K562 (cell line): ENCODE results near the gene USP38. TPM values are rescaled to one million over a fixed set of nuclear protein-coding genes. Genes with fewer than 3 reads are reported as not detected.

Experiments used
- ATAC-seq: fragments of 200-7000 bp; cut with Tn5 transposase; 3 replicates; pipeline ENCODE4 v1.9.1; 2020; ENCODE audit warnings: moderate library complexity
- BruUV-seq: library from RNA; stranded (reverse); fragments of 400-500 nt; replicated peaks from 2 replicates; lab custom pipeline; 2021; lab: Mats Ljungman, UMichigan
- CTCF ChIA-PET: fragments of 300-600 bp; formaldehyde crosslinking; extraction: SDS; loops from one replicate; lab custom pipeline; 2021; ENCODE audit warnings: low intra/inter-chr PET ratio; lab: Yijun Ruan, JAX
- POLR2A ChIA-PET: fragments of 300-600, 350-650 bp; sonication (Branson Sonifier 250); formaldehyde crosslinking; extraction: SDS; loops from one replicate; lab custom pipeline; 2021; ENCODE audit warnings: antibody characterized with exemption, inconsistent platforms; lab: Yijun Ruan, JAX
- DNase-seq, 4 experiments: peaks; one replicate each; pipeline versions ENCODE4 v3.0.0 to v3.0.0-alpha.2; 2011 to 2018; ENCODE audit warnings: low spot score in 3 of 4, mixed read lengths in 3 of 4; ENCODE audit errors: extremely low read depth in 1 of 4
- FAIRE-seq: peaks from 2 replicates; lab custom pipeline; 2011; peaks lifted over from hg19 to GRCh38; lab: Jason Lieb, UNC
- H2AFZ ChIP-seq: 2 replicates; pipeline ENCODE4 v1.6.0; 2011; ENCODE audit warnings: low read depth, low read length, control low read depth, inconsistent platforms
- H3K27ac ChIP-seq: fragments of 200-600 bp; 3 replicates; pipeline ENCODE4 v1.8.0; 2011; ENCODE audit warnings: low read depth, mild to moderate bottlenecking, control low read depth, inconsistent platforms, low read length, moderate library complexity, mixed read lengths; ENCODE audit errors: extremely low read depth
- H3K27me3 ChIP-seq, 2 experiments: fragments of 300-600 bp in 1 of 2; 2 replicates in 1 of 2; 3 replicates in 1 of 2; pipeline versions ENCODE4 v1.6.0 to v1.8.0; 2011; ENCODE audit warnings: inconsistent platforms in 2 of 2, low read length in 2 of 2, mild to moderate bottlenecking in 1 of 2, mixed read lengths in 1 of 2, moderate library complexity in 1 of 2; ENCODE audit not compliant: control insufficient read depth in 2 of 2, insufficient read depth in 2 of 2
- H3K36me3 ChIP-seq: fragments of 300-600 bp; 3 replicates; pipeline ENCODE4 v1.8.0; 2011; ENCODE audit warnings: mild to moderate bottlenecking, low read length, inconsistent platforms; ENCODE audit not compliant: control insufficient read depth, insufficient read depth
- H3K4me1 ChIP-seq, 2 experiments: fragments of 200-600 bp in 1 of 2; replicated peaks in 1 of 2; 2 replicates in 1 of 2; 3 replicates in 1 of 2; pipeline versions ENCODE4 v1.5.1 to v1.8.0; 2011; ENCODE audit warnings: inconsistent platforms in 2 of 2, low read length in 2 of 2, mild to moderate bottlenecking in 1 of 2, mixed read lengths in 1 of 2, moderate library complexity in 1 of 2; ENCODE audit not compliant: control insufficient read depth in 2 of 2, insufficient read depth in 2 of 2
- H3K4me2 ChIP-seq: 2 replicates; pipeline ENCODE4 v1.6.1; 2011; ENCODE audit warnings: low read length, control low read depth, inconsistent platforms, mixed read lengths; ENCODE audit not compliant: insufficient read depth
- H3K4me3 ChIP-seq: fragments of 200-600 bp; sonication (generic), shearing (Covaris generic); 2 replicates; pipeline ENCODE4 v1.5.1; 2016; ENCODE audit warnings: control low read depth, inconsistent platforms
- H3K79me2 ChIP-seq: fragments of 200-600 bp; 3 replicates; pipeline ENCODE4 v1.8.0; 2011; ENCODE audit warnings: low read length, inconsistent platforms; ENCODE audit not compliant: control insufficient read depth, insufficient read depth
- H3K9ac ChIP-seq, 2 experiments: 2 replicates each; pipeline versions ENCODE4 v1.6.0 to v1.6.1; 2011; ENCODE audit warnings: low read depth in 2 of 2, low read length in 2 of 2, control low read depth in 1 of 2, inconsistent platforms in 1 of 2, mild to moderate bottlenecking in 1 of 2, mixed read lengths in 1 of 2; ENCODE audit not compliant: insufficient read depth in 1 of 2
- H3K9me1 ChIP-seq: one replicate; pipeline ENCODE4 v1.6.0; 2011; ENCODE audit warnings: inconsistent platforms, mild to moderate bottlenecking, low read length, moderate library complexity; ENCODE audit not compliant: control insufficient read depth, insufficient read depth
- H3K9me3 ChIP-seq: replicated peaks from 2 replicates; pipeline ENCODE4 v1.5.1; 2011; ENCODE audit warnings: low read depth, low read length, inconsistent platforms; ENCODE audit not compliant: control insufficient read depth, insufficient read depth
- H4K20me1 ChIP-seq: replicated peaks from 2 replicates; pipeline ENCODE4 v1.6.1; 2011; ENCODE audit warnings: low read length, inconsistent platforms, mixed read lengths; ENCODE audit not compliant: control insufficient read depth, insufficient read depth
- ESRRB ChIP-seq: fragments of 250-450 bp; sonication (Bioruptor Pico); IDR thresholded peaks from 2 replicates; pipeline ENCODE4 v1.5.0; 2020; ENCODE audit warnings: mild to moderate bottlenecking, moderate library complexity, borderline replicate concordance
- MBD1 ChIP-seq: fragments of 250-450 bp; sonication (Bioruptor Pico); IDR thresholded peaks from 2 replicates; pipeline ENCODE4 v1.8.0; 2022; ENCODE audit warnings: inconsistent platforms
- POLR2B ChIP-seq: fragments of 450-650 bp; IDR thresholded peaks from 2 replicates; pipeline ENCODE4 v1.6.1; 2018; ENCODE audit warnings: low read depth; ENCODE audit not compliant: partially characterized antibody
- PYGO2 ChIP-seq: fragments of 450-650 bp; IDR thresholded peaks from 2 replicates; pipeline ENCODE4 v1.6.1; 2016; ENCODE audit warnings: mild to moderate bottlenecking, missing genetic modification characterization, moderate library complexity, missing compliant biosample characterization
- ZBTB9 ChIP-seq: fragments of 450-650 bp; formaldehyde crosslinking; IDR thresholded peaks from 2 replicates; pipeline ENCODE4 v1.4.0; 2020; ENCODE audit warnings: mild to moderate bottlenecking, moderate library complexity
- ZNF165 ChIP-seq: fragments of 250-450 bp; sonication (Bioruptor Pico); IDR thresholded peaks from 2 replicates; pipeline ENCODE4 v1.4.0; 2020; ENCODE audit warnings: borderline replicate concordance
- WGBS: fragments of 100-300 bp; shearing (Covaris generic); methylation state at CpG from one replicate; pipeline ENCODE4 v1.1.6; 2016; ENCODE audit warnings: low coverage, mixed read lengths; ENCODE audit not compliant: insufficient coverage; ENCODE audit errors: missing lambda C conversion rate; 5-methylcytosine and 5-hydroxymethylcytosine counted together
- in situ Hi-C: fragments of 300-500 bp; cut with MboI; formaldehyde crosslinking; loops from 4 replicates; pipeline ENCODE4 v1.15.0; 2018; ENCODE audit warnings: inconsistent platforms, mixed read lengths
- intact Hi-C: fragments of 100-400 bp; cut with micrococcal nuclease; formaldehyde crosslinking; loops from 2 replicates; pipeline ENCODE4 v1.14.2; 2022
- polyA plus RNA-seq, 8 experiments: library from polyadenylated mRNA; depleted of rRNA in 4 of 8; stranded (reverse) in 5 of 8; unstranded in 3 of 8; fragments of >200 nt; fragmentation: Nextera tagmentation in 2 of 8; fragmentation: Illumina TruSeq in 1 of 8; extraction: Ambion mirVana in 2 of 8; extraction: Trizol in 1 of 8; gene quantifications; 2 replicates each; pipeline versions ENCODE4 v1.2.1 to v1.2.3, GENCODE V29; 2011 to 2014; ENCODE audit warnings: inconsistent platforms in 1 of 8, missing spikeins in 1 of 8
- total RNA-seq, 7 experiments: library from RNA; depleted of rRNA in 6 of 7; stranded (reverse); fragments of >200 nt in 6 of 7; fragmentation: Illumina TruSeq in 2 of 7; extraction: Trizol in 2 of 7; gene quantifications; 2 replicates each; pipeline versions ENCODE4 v1.2.1 to v1.2.3, GENCODE V29; 2011 to 2021; ENCODE audit warnings: low replicate concordance in 1 of 7
- TF ChIP-seq, protein P1 (sequence below): IDR thresholded peaks from 2 replicates; pipeline ENCODE4 v1.6.1; 2014; ENCODE audit warnings: antibody characterized with exemption
- TF ChIP-seq, protein P2 (sequence below): fragments of 250-450 bp; sonication (Bioruptor Pico); IDR thresholded peaks from 2 replicates; pipeline ENCODE4 v1.4.0; 2020; ENCODE audit warnings: mild to moderate bottlenecking

The USP38 gene
- total and polyA plus RNA-seq, 9 of the 15 experiments (the other 6 are each of a cell fraction or from before 2014, with no cell fraction given): 4.2 to 20.6 (median 11.2) TPM

DNA sequence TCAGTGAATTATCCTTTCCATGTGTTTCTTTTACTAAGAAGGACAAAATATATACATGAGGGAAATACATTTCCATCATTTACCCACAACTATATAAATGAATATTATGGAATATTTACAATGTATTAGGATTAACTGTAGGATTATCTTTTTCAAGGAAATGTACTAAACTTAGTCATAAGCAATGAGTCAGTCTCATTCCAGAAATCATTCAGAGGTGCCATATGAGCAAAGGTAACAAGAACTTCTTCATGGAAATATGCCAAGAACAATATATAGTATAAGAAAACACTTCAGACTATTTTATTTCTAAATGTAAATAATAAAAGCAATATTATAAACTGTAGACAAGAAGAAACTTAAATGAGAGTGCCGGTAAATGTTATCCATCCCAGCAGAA lies 67.1 kb downstream of the USP38 start:
- in situ Hi-C loops (no loop called here), intact Hi-C loops (no loop called here)
- H3K4me2 ChIP-seq: no peak overlapping the region
- no peak overlapping the region for H3K9ac ChIP-seq
- no TSS peak for BruUV-seq
- TF ChIP-seq, protein P1, sequence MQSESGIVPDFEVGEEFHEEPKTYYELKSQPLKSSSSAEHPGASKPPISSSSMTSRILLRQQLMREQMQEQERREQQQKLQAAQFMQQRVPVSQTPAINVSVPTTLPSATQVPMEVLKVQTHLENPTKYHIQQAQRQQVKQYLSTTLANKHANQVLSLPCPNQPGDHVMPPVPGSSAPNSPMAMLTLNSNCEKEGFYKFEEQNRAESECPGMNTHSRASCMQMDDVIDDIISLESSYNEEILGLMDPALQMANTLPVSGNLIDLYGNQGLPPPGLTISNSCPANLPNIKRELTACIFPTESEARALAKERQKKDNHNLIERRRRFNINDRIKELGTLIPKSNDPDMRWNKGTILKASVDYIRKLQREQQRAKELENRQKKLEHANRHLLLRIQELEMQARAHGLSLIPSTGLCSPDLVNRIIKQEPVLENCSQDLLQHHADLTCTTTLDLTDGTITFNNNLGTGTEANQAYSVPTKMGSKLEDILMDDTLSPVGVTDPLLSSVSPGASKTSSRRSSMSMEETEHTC: no peak
- TF ChIP-seq, protein P2, sequence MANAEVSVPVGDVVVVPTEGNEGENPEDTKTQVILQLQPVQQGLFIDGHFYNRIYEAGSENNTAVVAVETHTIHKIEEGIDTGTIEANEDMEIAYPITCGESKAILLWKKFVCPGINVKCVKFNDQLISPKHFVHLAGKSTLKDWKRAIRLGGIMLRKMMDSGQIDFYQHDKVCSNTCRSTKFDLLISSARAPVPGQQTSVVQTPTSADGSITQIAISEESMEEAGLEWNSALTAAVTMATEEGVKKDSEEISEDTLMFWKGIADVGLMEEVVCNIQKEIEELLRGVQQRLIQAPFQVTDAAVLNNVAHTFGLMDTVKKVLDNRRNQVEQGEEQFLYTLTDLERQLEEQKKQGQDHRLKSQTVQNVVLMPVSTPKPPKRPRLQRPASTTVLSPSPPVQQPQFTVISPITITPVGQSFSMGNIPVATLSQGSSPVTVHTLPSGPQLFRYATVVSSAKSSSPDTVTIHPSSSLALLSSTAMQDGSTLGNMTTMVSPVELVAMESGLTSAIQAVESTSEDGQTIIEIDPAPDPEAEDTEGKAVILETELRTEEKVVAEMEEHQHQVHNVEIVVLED (CRISPR knock-in tag): no peak
- TF ChIP-seq ZNF165 (CRISPR knock-in tag) (no peak), MBD1 (CRISPR knock-in tag) (no peak), POLR2B (no peak), ESRRB (CRISPR knock-in tag) (no peak), ZBTB9 (no peak), PYGO2 (tag) (no peak)
- H3K27me3 ChIP-seq: peaks cover 0 to 4% of the 10 kb centered on the region in 2 experiments; a peak in 1 of 5 replicates
- 0% methylated on average over 1 of the region's 1 CpG for WGBS
- FAIRE-seq (no peak), DNase-seq (no peak), ATAC-seq (no peak)
- CTCF ChIA-PET: no interaction called here
- no peak overlapping the region for H3K27ac ChIP-seq
- H2AFZ ChIP-seq: no peak overlapping the region
- no peaks in the 10 kb centered on the region for H4K20me1 ChIP-seq
- no peaks in the 10 kb centered on the region for H3K36me3 ChIP-seq
- peaks cover 0 to 4% of the 10 kb centered on the region in 2 experiments; a peak in 2 of 5 replicates for H3K4me1 ChIP-seq
- H3K4me3 ChIP-seq: no peak overlapping the region
- no peaks in the 10 kb centered on the region for H3K9me1 ChIP-seq
- no peaks in the 10 kb centered on the region for H3K79me2 ChIP-seq
- POLR2A ChIA-PET: no interaction called here
- no peaks in the 10 kb centered on the region for H3K9me3 ChIP-seq
